HEK293 (cell line): ENCODE data around the gene PDZRN4.

Experiments
- CTCF ChIP-seq: fragments of 450-650 bp; formaldehyde crosslinking; IDR thresholded peaks from 2 replicates; pipeline ENCODE4 v1.5.1; 2016; ENCODE audit warnings: missing biosample characterization, missing genetic modification characterization
- HOXA7 ChIP-seq: sonication (generic); formaldehyde crosslinking; IDR thresholded peaks from 2 replicates; pipeline ENCODE4 v1.8.1; 2022; ENCODE audit warnings: missing genetic modification reagents, borderline replicate concordance
- ZBTB26 ChIP-seq: fragments of 450-650 bp; formaldehyde crosslinking; optimal IDR thresholded peaks from 2 replicates; pipeline ENCODE3; 2016; ENCODE audit warnings: missing biosample characterization, mild to moderate bottlenecking, missing genetic modification characterization
- ZBTB49 ChIP-seq: fragments of 450-650 bp; formaldehyde crosslinking; IDR thresholded peaks from 2 replicates; pipeline ENCODE4 v1.5.1; 2016; ENCODE audit warnings: missing biosample characterization, missing genetic modification characterization, low read depth
- ZNF133 ChIP-seq: fragments of 450-650 bp; formaldehyde crosslinking; IDR thresholded peaks from 2 replicates; pipeline ENCODE4 v1.5.1; 2016; ENCODE audit warnings: missing biosample characterization, missing genetic modification characterization
- ZNF274 ChIP-seq, 2 experiments: fragments of 200-500 bp in 1 of 2; fragments of 450-650 bp in 1 of 2; sonication (Bioruptor generic) in 1 of 2; formaldehyde crosslinking in 1 of 2; IDR thresholded peaks; 2 replicates each; pipeline versions ENCODE4 v1.5.1 to v1.6.1; 2014 to 2016; ENCODE audit warnings: borderline replicate concordance in 1 of 2, inconsistent platforms in 1 of 2, low read length in 1 of 2, missing biosample characterization in 1 of 2, missing genetic modification characterization in 1 of 2

- TF ChIP-seq ZNF133 (no peak), ZBTB49 (tag by site-specific recombination) (no peak), CTCF (tag by site-specific recombination) (no peak), ZBTB26 (tag by site-specific recombination) (no peak), HOXA7 (CRISPR knock-in tag) (no peak), ZNF274 (IDR thresholded peaks at IDR 0.05; ENCODE audit: low read length) (no peak), ZNF274 (tag by site-specific recombination; IDR thresholded peaks at IDR 0.05; ENCODE audit: borderline replicate concordance) (no peak)
These were observed 192.8 kb downstream of the PDZRN4 start for GRCh38 chr12:41380878-41381277.
